OCI-LY3 (cell line): ENCODE data around the gene GDF2.

Experiments used
- H2AFZ ChIP-seq: fragments of 200-600, 300-600 bp; shearing (Covaris generic); 2 replicates; pipeline ENCODE4 v1.6.0; 2014; ENCODE audit warnings: antibody characterized with exemption, low read depth, low read length
- H3K27ac ChIP-seq: fragments of 200-600, 300-600 bp; sonication (generic); 2 replicates; pipeline ENCODE4 v1.5.1; 2014; ENCODE audit warnings: mild to moderate bottlenecking, low read length, moderate library complexity, mixed read lengths
- H3K27me3 ChIP-seq: fragments of 200-600, 300-600 bp; sonication (generic); 2 replicates; pipeline ENCODE4 v1.6.1; 2014; ENCODE audit warnings: low read depth, low read length, mixed read lengths
- H3K36me3 ChIP-seq: fragments of 200-600, 300-600 bp; sonication (generic); replicated peaks from 2 replicates; pipeline ENCODE3; 2014; ENCODE audit warnings: low read depth, low read length, mixed read lengths
- H3K4me1 ChIP-seq: fragments of 300-600, 200-600 bp; sonication (generic); 2 replicates; pipeline ENCODE4 v1.6.1; 2014; ENCODE audit warnings: low read length, mixed read lengths
- H3K4me2 ChIP-seq: fragments of 200-600, 300-600 bp; sonication (generic); 2 replicates; pipeline ENCODE4 v1.6.1; 2014; ENCODE audit warnings: low read length, mixed read lengths
- H3K4me3 ChIP-seq: fragments of 300-600, 200-600 bp; sonication (generic); 2 replicates; pipeline ENCODE4 v1.5.1; 2014; ENCODE audit warnings: antibody characterized with exemption, mild to moderate bottlenecking, low read length, moderate library complexity
- H3K79me2 ChIP-seq: fragments of 300-600, 200-600 bp; shearing (Covaris generic); 2 replicates; pipeline ENCODE4 v1.6.1; 2014; ENCODE audit warnings: mild to moderate bottlenecking, low read length, mixed read lengths
- H3K9ac ChIP-seq: fragments of 300-600, 200-600 bp; shearing (Covaris generic); 2 replicates; pipeline ENCODE4 v1.6.0; 2014; ENCODE audit warnings: mild to moderate bottlenecking, low read length, moderate library complexity
- H3K9me3 ChIP-seq: fragments of 200-600, 300-600 bp; shearing (Covaris generic); 2 replicates; pipeline ENCODE4 v1.6.1; 2014; ENCODE audit warnings: low read length, mixed read lengths; ENCODE audit not compliant: insufficient read depth
- H4K20me1 ChIP-seq: fragments of 200-600, 300-600 bp; sonication (generic); 2 replicates; pipeline ENCODE4 v1.6.1; 2016; ENCODE audit warnings: low read length, mixed read lengths; ENCODE audit not compliant: insufficient read depth
- EZH2phosphoT487 ChIP-seq: fragments of 200-600 bp; shearing (Covaris generic); IDR thresholded peaks from 2 replicates; pipeline ENCODE4 v1.6.1; 2018; ENCODE audit warnings: antibody characterized with exemption, mixed run types, low read depth
- TF ChIP-seq, protein P1 (sequence below): fragments of 200-600, 300-600 bp; sonication (generic); IDR thresholded peaks from 2 replicates; pipeline ENCODE4 v1.5.1; 2014; ENCODE audit warnings: antibody characterized with exemption, low read length, low read depth

Gene GDF2

DNA sequence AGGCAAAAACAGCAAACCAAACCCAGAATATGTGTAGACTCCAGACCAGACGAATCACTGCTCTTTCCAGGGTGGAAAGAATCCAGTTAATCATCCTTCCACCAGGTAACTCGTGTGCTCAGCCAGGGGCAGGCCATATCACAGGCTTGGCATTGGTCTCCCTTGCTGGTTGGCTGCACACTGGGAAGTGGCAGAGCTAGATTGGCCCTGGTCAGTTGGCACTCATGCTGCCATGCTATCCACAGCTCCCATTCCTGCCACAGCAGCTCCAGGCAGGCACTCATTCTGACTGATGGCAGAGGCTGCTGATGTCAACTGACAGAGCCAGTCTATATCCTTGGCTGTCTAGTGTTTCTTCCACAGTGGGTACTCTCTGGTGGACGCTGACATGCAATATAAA lies 31.9 kb upstream of the GDF2 start:
- Histone ChIP-seq H3K9me3 (no peaks in the 10 kb centered on the region), H3K27ac (no peak overlapping the region), H2AFZ (no peak overlapping the region), H3K79me2 (no peaks in the 10 kb centered on the region), H3K9ac (no peak overlapping the region), H3K36me3 (no peaks in the 10 kb centered on the region), H3K4me1 (no peaks in the 10 kb centered on the region), H3K4me2 (no peak overlapping the region), H3K27me3 (no peaks in the 10 kb centered on the region), H4K20me1 (no peaks in the 10 kb centered on the region), H3K4me3 (no peak overlapping the region)
- TF ChIP-seq EZH2phosphoT487, result no peak
- TF ChIP-seq, protein P1, sequence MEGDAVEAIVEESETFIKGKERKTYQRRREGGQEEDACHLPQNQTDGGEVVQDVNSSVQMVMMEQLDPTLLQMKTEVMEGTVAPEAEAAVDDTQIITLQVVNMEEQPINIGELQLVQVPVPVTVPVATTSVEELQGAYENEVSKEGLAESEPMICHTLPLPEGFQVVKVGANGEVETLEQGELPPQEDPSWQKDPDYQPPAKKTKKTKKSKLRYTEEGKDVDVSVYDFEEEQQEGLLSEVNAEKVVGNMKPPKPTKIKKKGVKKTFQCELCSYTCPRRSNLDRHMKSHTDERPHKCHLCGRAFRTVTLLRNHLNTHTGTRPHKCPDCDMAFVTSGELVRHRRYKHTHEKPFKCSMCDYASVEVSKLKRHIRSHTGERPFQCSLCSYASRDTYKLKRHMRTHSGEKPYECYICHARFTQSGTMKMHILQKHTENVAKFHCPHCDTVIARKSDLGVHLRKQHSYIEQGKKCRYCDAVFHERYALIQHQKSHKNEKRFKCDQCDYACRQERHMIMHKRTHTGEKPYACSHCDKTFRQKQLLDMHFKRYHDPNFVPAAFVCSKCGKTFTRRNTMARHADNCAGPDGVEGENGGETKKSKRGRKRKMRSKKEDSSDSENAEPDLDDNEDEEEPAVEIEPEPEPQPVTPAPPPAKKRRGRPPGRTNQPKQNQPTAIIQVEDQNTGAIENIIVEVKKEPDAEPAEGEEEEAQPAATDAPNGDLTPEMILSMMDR, result no peak

DNA sequence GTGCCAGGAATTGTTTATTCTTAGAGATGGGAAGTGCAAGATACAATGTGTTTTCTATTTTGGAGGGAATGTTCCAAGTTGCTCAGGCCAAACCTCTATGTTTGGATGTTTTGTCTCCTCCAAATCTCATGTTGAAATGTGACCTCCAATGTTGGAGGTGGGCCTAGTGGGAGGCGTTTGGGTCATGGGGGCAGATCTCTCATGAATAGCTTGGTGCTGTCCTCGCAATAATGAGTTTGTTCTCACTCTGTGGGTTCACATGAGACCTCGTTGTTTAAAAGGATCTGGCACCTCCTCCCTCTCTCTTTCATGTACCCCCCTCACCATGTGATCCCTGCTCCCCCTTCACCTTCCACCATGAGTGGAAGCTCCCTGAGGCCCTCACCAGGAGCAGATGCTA lies 30.6 kb upstream of the GDF2 start:
- no peak overlapping the region for H2AFZ ChIP-seq
- H3K27ac ChIP-seq, result no peak overlapping the region
- H3K9ac ChIP-seq, result no peak overlapping the region
- no peaks in the 10 kb centered on the region for H4K20me1 ChIP-seq
- no peaks in the 10 kb centered on the region for H3K36me3 ChIP-seq
- TF ChIP-seq EZH2phosphoT487, result no peak
- TF ChIP-seq, protein P1, result no peak
- H3K9me3 ChIP-seq, result no peaks in the 10 kb centered on the region
- no peaks in the 10 kb centered on the region for H3K4me1 ChIP-seq
- no peaks in the 10 kb centered on the region for H3K79me2 ChIP-seq
- no peak overlapping the region for H3K4me3 ChIP-seq
- no peaks in the 10 kb centered on the region for H3K27me3 ChIP-seq
- no peak overlapping the region for H3K4me2 ChIP-seq

DNA sequence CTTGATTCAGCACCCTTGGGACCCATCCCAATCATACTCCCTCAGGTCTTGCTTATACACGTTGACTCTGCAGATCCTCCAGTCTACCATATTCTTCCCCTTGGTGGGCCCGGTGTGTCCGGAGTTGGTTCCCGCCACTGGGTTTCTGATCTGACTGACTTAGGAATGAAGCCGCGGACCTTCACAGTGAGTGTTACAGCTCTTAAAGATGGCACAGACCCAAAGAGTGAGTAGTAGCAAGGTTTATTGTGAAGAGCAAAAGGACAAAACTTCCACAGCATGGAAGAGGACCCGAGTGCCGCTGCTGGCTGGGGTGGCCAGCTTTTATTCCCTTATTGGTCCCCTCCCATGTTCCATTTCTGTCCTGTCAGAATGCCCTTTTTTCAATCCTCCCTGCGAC lies 28.2 kb upstream of the GDF2 start:
- no peak overlapping the region for H3K27ac ChIP-seq
- no peaks in the 10 kb centered on the region for H3K9me3 ChIP-seq
- H3K4me3 ChIP-seq, result no peak overlapping the region
- no peak for TF ChIP-seq EZH2phosphoT487
- TF ChIP-seq, protein P1, result no peak
- no peaks in the 10 kb centered on the region for H3K36me3 ChIP-seq
- H2AFZ ChIP-seq, result no peak overlapping the region
- H3K9ac ChIP-seq, result no peak overlapping the region
- no peak overlapping the region for H3K4me2 ChIP-seq
- no peaks in the 10 kb centered on the region for H3K79me2 ChIP-seq
- H3K4me1 ChIP-seq, result no peaks in the 10 kb centered on the region
- no peaks in the 10 kb centered on the region for H4K20me1 ChIP-seq
- no peaks in the 10 kb centered on the region for H3K27me3 ChIP-seq

DNA sequence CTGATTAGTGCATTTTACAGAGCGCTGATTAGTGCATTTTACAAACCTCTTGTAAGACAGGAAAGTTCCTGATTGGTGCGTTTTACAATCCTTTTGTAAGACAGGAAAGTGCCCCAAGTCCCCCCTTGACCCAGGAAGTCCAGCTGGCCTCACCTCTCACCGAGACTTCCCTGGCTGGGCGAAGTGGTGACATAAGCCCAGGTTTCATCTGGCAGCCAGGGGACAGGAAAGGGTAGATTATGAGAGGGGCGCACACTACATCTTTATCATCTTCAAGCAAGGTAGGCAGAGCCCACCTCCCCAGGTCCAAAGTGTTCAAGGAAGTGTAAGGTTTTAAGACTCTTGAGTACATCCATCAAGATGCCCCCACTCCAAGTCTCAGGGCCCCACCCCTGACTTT lies 27.8 kb upstream of the GDF2 start:
- Histone ChIP-seq H3K36me3 (no peaks in the 10 kb centered on the region), H3K4me1 (no peaks in the 10 kb centered on the region), H3K27ac (no peak overlapping the region), H3K9me3 (no peaks in the 10 kb centered on the region), H3K4me2 (no peak overlapping the region), H2AFZ (no peak overlapping the region), H3K9ac (no peak overlapping the region), H3K27me3 (no peaks in the 10 kb centered on the region), H4K20me1 (no peaks in the 10 kb centered on the region), H3K79me2 (no peaks in the 10 kb centered on the region), H3K4me3 (no peak overlapping the region)
- TF ChIP-seq, protein P1, result no peak
- no peak for TF ChIP-seq EZH2phosphoT487
